HepG2 (cell line): ENCODE measurements around the gene TALDO1. TPM values are rescaled to one million over a fixed set of nuclear protein-coding genes. Genes with fewer than 3 reads are reported as not detected.

Source experiments
- ARNTL ChIP-seq: sonication (generic); formaldehyde crosslinking; IDR thresholded peaks from 2 replicates; pipeline ENCODE4 v1.4.0; 2020; ENCODE audit warnings: mild to moderate bottlenecking, missing genetic modification reagents
- CSRNP1 ChIP-seq: sonication (generic); formaldehyde crosslinking; IDR thresholded peaks from 2 replicates; pipeline ENCODE4 v1.8.1; 2023; ENCODE audit warnings: mild to moderate bottlenecking, missing genetic modification reagents
- DNMT1 ChIP-seq: sonication (generic); formaldehyde crosslinking; IDR thresholded peaks from 2 replicates; pipeline ENCODE4 v1.5.1; 2020; ENCODE audit warnings: mild to moderate bottlenecking, missing genetic modification reagents
- ETV5 ChIP-seq: IDR thresholded peaks from 2 replicates; pipeline ENCODE4 v1.6.1; 2018; ENCODE audit warnings: missing biosample characterization, missing genetic modification reagents, inconsistent platforms, borderline replicate concordance
- HNRNPK ChIP-seq: fragments of 200-400 bp; formaldehyde crosslinking; IDR thresholded peaks from 2 replicates; pipeline ENCODE4 v1.6.1; 2018; ENCODE audit warnings: low read length, low read depth, moderate library complexity, mild to moderate bottlenecking; ENCODE audit not compliant: poor library complexity, severe bottlenecking
- KLF11 ChIP-seq: IDR thresholded peaks from 2 replicates; pipeline ENCODE4 v1.6.1; 2016; ENCODE audit warnings: missing compliant biosample characterization
- RFXAP ChIP-seq: sonication (generic); formaldehyde crosslinking; IDR thresholded peaks from 2 replicates; pipeline ENCODE4 v1.4.0; 2020; ENCODE audit warnings: missing genetic modification reagents, borderline replicate concordance
- RNF219 ChIP-seq: sonication (generic); formaldehyde crosslinking; IDR thresholded peaks from 2 replicates; pipeline ENCODE4 v1.5.0; 2020; ENCODE audit warnings: mild to moderate bottlenecking, missing genetic modification reagents
- SAP130 ChIP-seq: IDR thresholded peaks from 2 replicates; pipeline ENCODE4 v1.6.1; 2016; ENCODE audit warnings: low read depth
- TFAP4 ChIP-seq: sonication (generic); IDR thresholded peaks from 2 replicates; pipeline ENCODE4 v1.6.1; 2016; ENCODE audit warnings: low read depth, borderline replicate concordance
- TFDP1 ChIP-seq: IDR thresholded peaks from 2 replicates; pipeline ENCODE4 v1.6.1; 2016; ENCODE audit warnings: missing compliant biosample characterization, missing genetic modification reagents, borderline replicate concordance
- XBP1 ChIP-seq: sonication (generic); formaldehyde crosslinking; IDR thresholded peaks from 2 replicates; pipeline ENCODE4 v1.5.0; 2020; ENCODE audit warnings: missing genetic modification reagents
- ZFP36 ChIP-seq: fragments of 150-350 bp; IDR thresholded peaks from 2 replicates; pipeline ENCODE4 v1.6.1; 2018; ENCODE audit warnings: borderline replicate concordance, low read length, low read depth; ENCODE audit not compliant: partially characterized antibody
- ZFP91 ChIP-seq: sonication (generic); formaldehyde crosslinking; IDR thresholded peaks from 2 replicates; pipeline ENCODE4 v1.9.0; 2022; ENCODE audit warnings: missing genetic modification reagents, mild to moderate bottlenecking, borderline replicate concordance
- ZNF296 ChIP-seq: sonication (generic); formaldehyde crosslinking; conservative IDR thresholded peaks from 2 replicates; pipeline ENCODE4 v1.5.0; 2020; ENCODE audit warnings: mild to moderate bottlenecking, missing genetic modification reagents
- ZNF326 ChIP-seq: sonication (generic); formaldehyde crosslinking; IDR thresholded peaks from 2 replicates; pipeline ENCODE4 v1.4.0; 2020; ENCODE audit warnings: missing genetic modification reagents, borderline replicate concordance
- ZNF572 ChIP-seq: sonication (generic); formaldehyde crosslinking; IDR thresholded peaks from 2 replicates; pipeline ENCODE4 v1.5.1; 2020; ENCODE audit warnings: mild to moderate bottlenecking, missing genetic modification reagents
- ZNF574 ChIP-seq: sonication (generic); formaldehyde crosslinking; IDR thresholded peaks from 2 replicates; pipeline ENCODE4 v1.4.0; 2020; ENCODE audit warnings: missing genetic modification reagents
- ZNF792 ChIP-seq: IDR thresholded peaks from 2 replicates; pipeline ENCODE4 v1.6.1; 2016
- polyA plus RNA-seq, 8 experiments: library from polyadenylated mRNA; depleted of rRNA in 3 of 8; stranded (reverse) in 7 of 8; unstranded in 1 of 8; fragments of >200 nt; fragmentation: Illumina TruSeq in 4 of 8; extraction: Trizol in 4 of 8; gene quantifications; 2 replicates each; pipeline versions ENCODE4 v1.2.1 to v1.2.3, GENCODE V29; 2011 to 2016; ENCODE audit warnings: low read depth in 4 of 8, missing spikeins in 1 of 8, mixed read lengths in 1 of 8; ENCODE audit not compliant: insufficient read depth in 1 of 8
- total RNA-seq, 5 experiments: library from RNA; depleted of rRNA; stranded (reverse); fragments of >200 nt; fragmentation: Illumina TruSeq; extraction: Trizol; gene quantifications; 2 replicates each; pipeline ENCODE4 v1.2.3, GENCODE V29; 2016; ENCODE audit warnings: low read depth in 1 of 5

TALDO1 gene
- total and polyA plus RNA-seq, 2 of the 13 experiments (the other 11 are each of a cell fraction or from before 2014, with no cell fraction given): 107 to 240 TPM

GRCh38 chr11:729492-730074 is 17.7 kb upstream of the TALDO1 start (continued):
- TF ChIP-seq ZNF574 (CRISPR knock-in tag) (no peak; the same call in none of the 2 replicates), TFDP1 (no peak), TFAP4 (peak; percentile 60; the same call in 1 of the 2 replicates), RNF219 (CRISPR knock-in tag) (no peak), KLF11 (CRISPR knock-in tag) (0 out of 2 replicates have a peak, but pooled peaks have one; percentile 18), XBP1 (CRISPR knock-in tag) (no peak), ARNTL (CRISPR knock-in tag) (0 out of 2 replicates have a peak, but pooled peaks have one; percentile 20), RFXAP (CRISPR knock-in tag) (peak; percentile 49; the same call in 1 of the 2 replicates), ZNF792 (CRISPR knock-in tag) (peak; percentile 56), DNMT1 (CRISPR knock-in tag) (no peak), ZNF326 (CRISPR knock-in tag) (no peak), ZNF572 (no peak), ZFP36 (no peak), ZNF296 (CRISPR knock-in tag) (peak; percentile 40; the same call in 1 of the 2 replicates), CSRNP1 (CRISPR knock-in tag) (0 out of 2 replicates have a peak, but pooled peaks have one; percentile 4), SAP130 (CRISPR knock-in tag) (peak; percentile 31), ETV5 (no peak), HNRNPK (peak; percentile 36), ZFP91 (peak; percentile 99)
